HG02763 (cell line): ENCODE data around the gene EN2.

Experiments used
- ATAC-seq: cut with Tn5 transposase; IDR thresholded peaks from one replicate; pipeline ENCODE4 v1.9.1; 2021; ENCODE audit warnings: mild to moderate bottlenecking, moderate library complexity; ENCODE audit not compliant: unreplicated experiment

The EN2 gene

DNA sequence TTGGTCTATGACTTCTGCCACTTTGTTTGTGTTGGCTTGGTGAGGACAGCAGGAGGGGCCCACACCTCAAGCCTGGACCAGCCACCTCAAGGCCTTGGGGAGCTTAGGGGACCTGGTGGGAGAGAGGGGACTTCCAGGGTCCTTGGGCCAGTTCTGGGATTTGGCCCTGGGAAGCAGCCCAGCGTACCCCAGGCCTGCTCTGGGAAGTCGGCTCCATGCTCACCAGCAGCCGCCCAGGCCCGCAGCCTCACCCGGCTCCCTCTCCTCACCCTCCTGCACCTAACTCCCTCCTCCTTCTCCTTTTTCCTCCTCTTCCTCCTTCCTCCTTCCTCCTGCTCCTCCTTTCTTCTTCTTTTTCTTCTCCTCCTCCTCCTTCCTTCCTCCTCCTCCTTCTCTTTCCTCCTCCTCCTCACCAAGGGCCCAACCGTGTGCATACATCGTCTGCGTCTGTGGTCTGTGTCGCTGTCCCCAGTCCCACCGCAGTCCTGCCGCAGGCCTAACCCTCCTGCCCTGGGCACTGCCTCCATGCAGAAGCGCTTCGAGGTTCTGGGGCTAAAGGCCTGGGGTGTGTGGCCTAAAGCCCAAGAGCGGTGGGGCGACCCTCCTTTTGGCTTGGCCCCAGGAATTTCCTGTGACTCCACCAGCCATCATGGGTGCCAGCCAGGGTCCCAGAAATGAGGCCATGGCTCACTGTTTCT, 5.3 kb downstream of the EN2 start:
- ATAC-seq = no peak

DNA sequence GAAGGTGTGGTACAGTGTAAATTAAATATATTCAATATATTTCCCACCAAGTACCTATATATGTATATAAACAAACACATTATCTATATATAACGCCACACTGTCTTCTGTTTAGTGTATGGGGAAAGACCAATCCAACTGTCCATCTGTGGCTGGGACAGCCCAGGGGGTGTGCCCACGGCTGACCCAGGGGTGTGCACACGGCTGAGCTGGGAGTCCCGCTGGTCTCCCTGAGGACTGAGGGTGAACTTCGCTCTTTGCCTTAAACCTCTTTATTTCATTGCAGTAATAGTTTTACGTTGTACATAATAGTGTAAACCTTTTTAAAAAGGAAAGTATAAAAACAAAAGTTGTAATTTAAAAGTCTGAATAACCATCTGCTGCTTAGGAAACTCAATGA, 6.3 kb downstream of the EN2 start:
- ATAC-seq = no peak

DNA sequence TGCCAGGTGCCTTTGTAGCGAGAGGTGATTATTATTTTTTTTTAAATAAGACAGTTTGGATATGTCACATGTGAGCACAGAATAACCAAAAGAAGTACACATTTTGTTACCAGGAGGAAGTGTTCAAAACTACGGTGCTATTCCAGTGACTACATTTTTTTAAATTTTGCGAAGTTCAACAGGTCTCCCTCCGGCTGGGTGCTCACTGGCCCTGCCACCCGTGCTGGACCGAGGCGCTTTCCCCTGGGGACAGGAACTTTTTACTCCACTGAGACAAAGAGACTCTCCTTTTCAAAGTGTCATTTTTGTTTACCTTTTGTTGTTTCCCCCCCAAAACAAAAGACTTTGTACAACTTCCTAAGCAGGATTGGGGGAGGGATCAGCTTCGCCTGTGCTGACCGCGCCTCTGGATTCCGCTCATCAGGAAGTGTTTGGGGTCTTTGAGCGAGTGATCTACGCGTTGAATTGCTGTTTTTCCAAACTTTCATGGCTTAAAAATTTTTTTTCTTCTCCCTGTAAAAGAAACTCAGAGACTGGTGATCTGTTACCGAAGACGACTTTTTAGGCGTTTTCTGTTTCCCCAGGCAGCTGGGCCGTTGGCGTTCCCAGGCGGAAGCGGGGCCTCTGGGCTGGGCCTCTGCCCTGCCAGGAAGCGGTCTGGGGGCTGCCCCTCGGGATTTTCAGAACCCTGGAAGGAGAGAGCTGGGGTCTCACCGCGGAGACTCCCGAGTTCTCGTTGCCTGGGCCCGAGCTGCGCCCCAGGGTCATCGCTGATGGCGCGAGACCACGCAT, 7.2 kb downstream of the EN2 start:
- no peak for ATAC-seq

DNA sequence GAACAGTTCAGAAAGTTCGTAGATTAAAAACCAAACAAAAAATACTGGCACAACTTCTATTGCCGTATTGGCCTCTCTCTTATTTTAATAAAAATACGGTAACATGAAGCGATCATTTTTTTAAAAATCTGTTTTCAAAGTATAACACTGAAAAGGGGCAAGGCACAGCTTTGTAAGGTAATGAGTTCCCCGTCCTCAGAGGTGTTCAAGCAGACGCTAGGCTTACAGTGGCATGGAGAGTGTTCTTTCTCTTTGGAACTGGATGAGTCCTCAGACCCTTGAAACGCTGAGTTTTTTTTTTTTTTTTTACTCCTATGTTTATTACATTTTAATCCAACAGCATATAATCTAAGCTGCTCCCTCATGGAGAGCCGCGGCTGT, 7.8 kb downstream of the EN2 start:
- no peak for ATAC-seq

DNA sequence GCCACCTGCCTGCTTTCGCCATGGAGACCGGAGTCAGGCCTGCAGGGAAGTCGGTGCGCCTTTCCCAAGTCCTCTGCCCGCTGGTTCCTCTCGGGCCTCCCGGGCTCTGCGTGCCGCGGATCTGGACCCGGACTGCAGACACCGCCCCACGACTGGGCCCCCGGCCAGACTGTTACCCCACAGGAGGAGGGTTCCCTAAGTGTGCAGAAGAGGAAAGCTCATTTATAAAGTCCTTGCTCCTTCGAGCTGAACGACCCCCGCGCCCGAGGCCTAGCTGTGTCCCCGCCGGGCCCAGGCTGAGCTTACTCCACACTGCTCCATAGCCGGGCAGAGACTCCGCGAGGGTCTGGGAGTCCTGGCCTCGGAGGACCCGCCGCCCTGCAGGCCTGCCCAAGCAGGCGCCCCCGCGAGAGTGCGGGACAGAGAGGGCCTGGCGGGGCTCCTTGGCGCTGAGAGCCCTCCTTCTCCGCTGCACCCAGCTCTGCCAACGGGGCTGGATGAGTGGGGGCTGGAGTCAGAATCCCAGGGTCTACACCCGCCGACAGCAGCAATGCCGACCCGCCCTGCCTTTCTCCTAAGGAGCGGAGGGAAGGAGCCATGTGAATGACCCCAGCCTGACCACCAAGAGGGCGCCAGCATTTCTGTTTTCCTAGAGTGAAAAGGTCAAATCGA, 8.3 kb downstream of the EN2 start:
- no peak for ATAC-seq

DNA sequence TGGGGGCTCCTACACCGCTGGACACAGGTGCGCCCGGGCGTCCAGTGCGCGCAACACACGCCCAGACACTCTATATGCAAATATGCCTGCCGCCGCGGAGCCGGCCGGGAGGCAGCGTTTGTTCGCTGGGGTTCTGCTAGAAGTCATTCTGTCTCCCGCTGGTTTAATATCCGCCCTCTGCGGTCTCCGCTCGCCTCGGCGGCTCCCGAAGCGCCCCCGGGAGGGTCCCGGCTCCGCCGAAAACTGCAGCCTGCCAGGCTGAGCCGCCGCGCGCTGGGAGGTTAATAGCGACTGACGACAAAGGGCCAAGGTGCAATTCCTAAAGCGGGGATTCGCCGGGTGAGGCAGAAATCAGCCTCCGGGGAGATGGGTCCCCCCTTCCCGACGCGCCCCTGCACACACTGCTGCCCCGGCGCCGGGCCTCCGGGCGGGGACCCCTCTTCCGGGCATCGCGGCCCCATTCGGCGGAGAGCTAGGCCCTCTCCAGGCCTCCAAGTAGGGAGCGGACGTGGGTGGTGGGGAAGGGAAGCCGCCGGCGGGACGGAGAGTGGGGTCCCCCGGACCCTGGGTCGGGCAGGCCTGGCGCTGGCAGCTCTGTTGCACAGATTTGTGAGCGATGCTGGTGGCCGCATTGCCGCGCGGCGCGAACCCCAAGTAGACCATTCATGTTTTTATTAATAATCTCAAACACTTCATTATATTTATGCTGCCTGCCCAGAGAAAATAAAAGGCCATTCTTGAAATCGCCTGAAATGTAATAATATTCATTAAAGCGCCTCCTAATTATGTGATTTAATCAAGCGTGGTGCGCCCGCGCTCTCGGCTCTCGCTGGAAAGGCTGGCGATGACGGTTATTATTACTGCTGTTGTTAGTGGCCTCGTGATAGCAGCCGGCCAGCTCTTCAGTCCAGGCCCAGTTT, 9.1 kb downstream of the EN2 start:
- peak; percentile 31 for ATAC-seq

DNA sequence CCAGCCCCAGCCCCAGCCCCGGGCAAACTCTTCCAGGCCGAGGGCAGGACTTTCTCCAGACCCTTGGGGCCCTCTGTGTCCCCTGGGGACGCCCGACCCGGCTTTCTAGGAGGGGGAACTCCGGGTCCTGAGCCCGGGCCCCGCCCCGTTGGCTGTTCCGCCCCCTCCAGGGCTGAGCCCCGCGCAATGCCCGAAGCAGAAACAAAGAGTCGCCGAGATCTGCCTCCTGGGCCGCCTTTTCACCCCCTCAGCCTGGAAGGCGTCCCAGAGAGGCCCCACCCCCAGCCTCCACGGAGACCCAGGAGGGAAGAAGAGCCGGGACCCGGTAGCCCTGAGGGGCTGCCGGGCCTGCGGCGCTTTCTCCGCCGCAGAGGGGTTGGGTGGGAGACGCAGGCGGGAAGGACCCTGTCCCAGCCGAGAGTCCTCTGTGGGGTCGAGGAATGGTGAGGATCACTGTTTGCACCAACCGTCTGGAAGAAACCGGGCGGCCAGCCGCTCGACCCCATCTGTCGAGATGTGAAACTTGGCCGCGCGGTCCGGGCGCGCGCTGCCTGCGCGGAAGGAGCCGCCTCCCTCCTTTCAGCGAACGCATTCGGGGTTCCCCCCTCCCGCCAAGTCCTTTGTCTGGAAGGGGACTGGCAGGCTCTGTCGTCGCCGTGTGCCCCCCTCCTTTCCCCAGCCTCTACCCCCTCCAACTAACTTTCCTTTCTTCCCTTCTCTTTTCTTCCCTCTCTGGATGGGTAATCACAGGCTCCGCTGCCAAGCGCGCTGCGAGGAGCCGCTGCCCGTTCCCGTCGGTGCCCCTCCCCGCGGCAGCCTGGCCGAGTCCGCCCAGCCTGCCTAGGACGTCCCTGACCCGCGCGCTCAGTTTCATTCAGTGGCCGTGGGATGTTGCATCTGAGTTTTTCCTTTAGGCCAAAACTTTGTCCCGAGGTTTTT, 10.2 kb downstream of the EN2 start:
- no peak for ATAC-seq

DNA sequence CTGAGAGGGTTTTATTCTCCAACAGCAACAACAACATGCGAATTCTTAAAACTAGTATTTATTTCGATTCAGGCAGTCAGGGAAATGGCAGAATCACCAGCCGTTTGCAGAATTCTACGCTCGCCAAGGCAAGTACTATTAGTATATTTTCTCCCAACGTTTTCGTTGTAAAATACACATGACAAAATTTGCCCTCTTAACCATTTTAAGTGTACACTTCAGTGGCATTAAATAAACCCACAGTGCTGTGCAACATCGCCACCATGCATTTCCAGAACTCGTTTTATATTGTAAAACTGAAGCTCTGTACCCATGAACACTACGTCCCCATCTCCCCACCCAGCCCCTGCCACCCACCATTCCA, 10.8 kb downstream of the EN2 start:
- ATAC-seq = no peak

DNA sequence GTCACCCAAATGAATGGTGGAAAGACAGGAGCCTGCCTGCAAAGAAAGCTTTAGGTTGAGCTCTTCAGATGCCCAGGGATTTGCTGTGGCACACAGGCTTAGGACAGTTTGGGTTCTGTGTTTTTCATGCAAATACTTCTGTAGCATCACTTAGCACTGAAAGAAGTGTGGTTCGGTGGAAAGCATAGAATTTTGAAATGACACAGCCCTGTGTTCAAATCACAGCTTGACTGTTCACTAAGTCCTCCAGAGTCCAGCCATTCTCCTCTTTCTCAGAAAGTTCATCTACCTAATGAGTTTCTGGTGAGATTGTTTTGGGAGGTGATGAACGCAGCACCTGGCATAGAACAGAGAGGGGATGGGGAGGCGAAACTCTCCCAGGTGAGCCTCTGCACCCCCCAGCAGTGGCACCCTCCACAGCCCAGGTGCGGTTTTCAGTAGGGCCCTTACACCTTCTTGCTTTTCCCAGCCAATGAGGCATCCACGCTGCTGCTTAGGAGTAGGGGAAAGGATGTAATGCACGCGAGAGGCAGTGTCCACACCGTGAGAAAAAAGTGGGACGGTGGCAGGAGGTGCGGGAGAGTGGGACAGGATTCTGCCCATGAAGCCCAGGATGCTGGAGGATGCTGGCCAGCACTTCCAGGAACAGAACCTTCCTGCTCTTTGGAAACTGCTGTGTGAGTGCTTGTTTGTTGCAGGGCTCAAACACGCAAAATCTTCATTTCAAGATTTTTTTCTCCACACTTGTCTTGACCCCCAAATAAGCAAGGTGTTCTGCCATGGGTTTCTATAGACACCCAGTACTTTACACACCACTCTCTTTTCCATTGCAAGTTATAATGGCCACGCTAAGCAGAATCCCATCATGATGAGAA, 11.6 kb downstream of the EN2 start:
- no peak for ATAC-seq

DNA sequence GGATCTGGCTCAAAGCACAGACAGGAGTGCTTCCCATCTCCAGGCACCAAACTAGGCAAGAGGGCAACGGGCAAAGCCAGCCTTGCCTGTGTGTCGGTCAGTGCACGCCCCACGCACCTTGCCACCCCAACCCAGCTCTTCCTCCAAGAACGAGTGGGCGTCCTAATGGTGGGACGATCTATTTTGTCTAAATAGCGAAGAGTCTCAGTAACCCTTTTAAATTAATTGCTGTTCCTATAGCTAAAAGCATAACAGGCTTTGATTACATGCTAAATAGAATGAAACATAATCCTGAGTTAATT, 12.2 kb downstream of the EN2 start:
- ATAC-seq = no peak

DNA sequence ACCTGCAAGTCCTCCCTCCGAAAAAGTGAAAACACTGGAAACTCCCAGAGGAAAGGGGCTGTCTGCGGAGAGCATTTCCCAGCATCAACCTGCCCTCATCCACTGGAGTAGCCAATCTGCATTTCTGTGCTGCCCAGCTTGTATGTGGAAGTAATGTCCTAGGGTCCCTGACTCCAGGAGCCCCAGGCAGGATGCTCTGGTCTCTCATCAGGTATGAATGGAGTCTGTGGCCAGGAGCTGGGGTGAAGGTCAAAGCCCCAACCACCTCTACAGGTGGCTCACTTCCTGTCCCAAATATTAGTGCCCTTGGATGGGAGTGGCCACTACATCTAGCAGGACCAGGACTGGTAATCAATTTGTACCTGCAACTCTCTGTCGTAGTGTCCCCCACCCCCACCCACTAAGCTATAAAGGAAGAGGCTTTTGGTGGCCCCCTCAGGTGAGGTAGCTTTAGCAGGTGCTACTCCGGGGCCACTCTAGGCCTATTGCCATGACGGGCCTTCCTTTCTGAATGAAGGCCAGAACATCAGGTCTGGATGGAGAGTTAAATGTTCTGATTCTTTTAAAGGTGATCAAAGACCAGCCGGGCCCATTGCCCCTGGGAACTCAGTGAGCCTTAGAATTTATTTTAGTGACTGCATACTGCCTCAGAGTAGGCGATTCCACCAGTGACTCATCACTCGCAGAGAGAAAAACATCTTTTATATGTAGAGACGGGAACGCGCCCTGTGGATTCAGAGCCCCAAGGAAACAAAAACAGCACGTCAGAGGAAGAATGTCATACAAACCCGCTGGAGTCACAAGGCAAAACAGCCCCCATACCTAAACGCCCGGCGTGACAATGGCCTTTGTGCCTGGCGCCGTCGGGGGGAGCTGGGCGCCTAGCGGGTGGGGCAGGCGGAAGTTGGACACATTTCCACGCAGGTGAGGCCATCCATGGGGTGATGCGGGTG, 13.0 kb downstream of the EN2 start:
- ATAC-seq = no peak

DNA sequence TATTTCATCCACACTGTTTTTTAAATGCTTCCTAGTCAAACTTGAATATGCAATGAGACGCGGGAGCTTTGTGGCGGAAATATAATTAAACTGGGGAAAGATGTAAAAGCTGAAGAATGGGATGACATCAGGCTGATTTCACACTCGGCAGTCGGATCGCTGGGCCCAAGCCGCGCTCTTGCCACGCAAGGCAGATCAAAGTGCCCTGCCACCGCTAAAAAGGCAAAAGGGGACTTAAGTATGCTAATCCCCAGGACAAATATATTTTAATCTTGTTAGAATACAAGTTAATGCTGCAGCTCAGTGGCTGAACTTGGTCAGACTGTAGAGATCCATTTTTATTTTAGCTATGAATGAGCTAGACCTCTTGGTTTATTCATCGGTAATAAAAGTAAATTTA, 13.8 kb downstream of the EN2 start:
- no peak for ATAC-seq

DNA sequence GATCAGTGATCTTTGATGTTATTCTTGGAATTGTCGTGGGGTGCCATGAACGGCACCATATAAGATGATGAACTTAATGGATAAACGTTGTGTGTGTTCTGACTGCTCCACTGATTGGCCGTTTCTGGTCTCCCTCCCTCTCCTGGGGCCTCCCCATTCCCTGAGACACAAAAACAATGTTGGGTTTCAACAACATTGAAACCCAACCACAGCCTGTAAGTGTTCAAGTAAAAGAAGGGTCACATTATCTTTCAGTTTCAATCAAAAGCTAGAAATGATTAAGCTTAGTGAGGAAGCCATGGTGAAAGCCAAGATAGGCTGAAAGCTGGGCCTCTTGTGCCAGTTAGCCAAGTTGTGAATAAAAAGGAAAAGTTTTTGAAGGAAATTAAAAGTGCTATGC, 19.5 kb downstream of the EN2 start:
- peak; percentile 96 for ATAC-seq

DNA sequence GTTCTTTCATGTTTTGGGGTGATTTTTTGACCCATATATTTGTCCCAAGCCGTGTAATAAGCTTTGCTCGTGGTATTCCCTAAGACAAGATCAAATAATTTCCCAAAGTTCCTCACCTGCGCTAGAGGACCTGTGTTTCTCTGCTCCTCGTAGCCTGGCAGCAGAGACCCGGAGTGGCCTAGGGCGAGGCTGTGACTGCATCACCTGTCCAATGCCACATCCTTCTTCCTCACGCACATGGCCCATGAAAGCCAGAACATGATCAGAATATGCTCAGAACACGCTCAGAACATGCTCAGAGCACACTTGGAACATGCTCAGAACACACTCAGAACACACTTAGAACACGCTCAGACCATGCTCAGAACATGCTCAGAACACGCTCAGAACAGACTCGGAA, 23.8 kb downstream of the EN2 start:
- no peak for ATAC-seq

DNA sequence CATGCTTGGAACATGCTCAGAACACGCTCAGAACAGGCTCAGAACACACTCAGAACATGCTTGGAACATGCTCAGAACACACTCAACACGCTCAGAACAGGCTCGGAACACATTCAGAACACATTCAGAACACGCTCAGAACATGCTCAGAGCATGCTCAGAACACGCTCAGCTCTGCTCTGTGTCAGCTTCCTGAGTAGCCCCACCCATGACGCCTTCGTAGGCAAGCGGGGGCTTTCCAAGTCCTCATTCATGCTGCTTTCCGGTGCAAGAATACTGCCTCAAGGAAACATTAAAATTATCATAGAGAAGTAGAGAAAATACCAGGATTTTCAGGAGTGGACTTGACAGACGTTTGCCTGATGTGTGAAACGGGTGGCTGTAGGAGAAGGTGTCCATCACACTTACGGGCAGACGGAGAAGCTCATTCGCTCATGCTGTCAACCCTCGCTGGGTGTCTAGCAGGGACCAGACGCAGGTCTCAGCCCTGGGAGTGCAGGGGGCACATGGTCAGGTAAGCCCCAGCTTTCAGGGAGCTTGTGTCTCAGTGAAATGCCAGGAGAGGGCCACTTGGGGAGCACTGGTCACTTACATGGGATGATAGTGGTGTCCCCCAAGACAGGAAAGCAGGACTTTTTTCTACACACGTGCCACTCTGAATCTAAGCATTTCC, 24.7 kb downstream of the EN2 start:
- peak; percentile 60 for ATAC-seq

DNA sequence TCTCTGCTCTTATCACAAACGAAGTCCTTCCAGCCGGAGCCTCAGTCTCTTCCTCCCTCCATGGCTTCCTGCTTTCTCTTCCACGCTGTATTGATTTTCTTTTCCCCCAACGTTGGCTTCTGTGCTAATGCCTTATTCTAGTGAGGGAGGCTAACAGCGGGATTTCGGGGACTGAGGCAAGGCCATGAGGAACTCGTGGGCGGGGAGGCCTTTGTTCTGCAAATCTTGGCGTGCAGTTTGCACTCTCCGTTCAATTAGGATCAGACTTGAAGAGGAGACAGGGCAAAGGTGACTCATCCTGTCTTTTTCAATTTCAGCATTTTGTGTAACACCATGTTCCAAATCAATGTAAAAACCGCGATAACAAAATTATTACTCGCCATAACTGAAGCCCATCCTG, 25.3 kb downstream of the EN2 start:
- no peak for ATAC-seq

DNA sequence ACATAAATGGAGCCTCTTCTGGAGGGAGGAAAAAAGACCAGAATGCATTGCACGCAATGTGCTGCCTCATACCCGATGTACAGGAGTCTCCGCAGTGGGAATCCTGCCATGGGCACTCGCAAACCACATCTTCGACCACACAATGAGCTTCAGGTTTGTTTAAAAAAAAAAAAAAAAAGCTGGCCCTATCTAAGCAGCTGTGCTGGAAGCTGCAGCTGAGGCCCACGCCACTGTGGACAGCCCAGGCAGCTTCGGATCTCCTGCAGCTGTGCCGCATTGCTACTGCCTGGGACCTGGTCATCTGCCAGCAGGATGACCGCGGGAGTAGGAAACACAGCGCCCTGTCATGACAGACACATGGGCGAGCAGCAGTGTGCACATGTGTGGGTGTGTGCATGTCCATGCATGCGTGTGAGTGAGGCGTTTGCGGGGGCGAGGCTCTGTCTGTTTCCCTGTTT, 26.0 kb downstream of the EN2 start:
- no peak for ATAC-seq
